Vagina (tissue), 2 donors: ENCODE results near the gene GJB1. TPM values are rescaled to one million over a fixed set of nuclear protein-coding genes. Genes with fewer than 3 reads are reported as not detected.

Experiments
- DNase-seq, 2 donors: peaks; one replicate each; pipeline ENCODE4 v3.0.0-alpha.2; 2017; ENCODE audit errors: extremely low spot score in 2 of 2
- H3K27ac ChIP-seq: fragments of 200-600 bp; sonication (generic); one replicate; pipeline ENCODE4 v1.5.1; 2019
- H3K27me3 ChIP-seq: fragments of 200-600 bp; sonication (generic); one replicate; pipeline ENCODE4 v1.5.1; 2019
- H3K36me3 ChIP-seq, 2 donors: fragments of 200-600 bp; sonication (generic); one replicate each; pipeline ENCODE4 v1.5.1; 2017 to 2019
- H3K4me1 ChIP-seq: fragments of 200-600 bp; sonication (generic); one replicate; pipeline ENCODE4 v1.5.1; 2019
- H3K4me3 ChIP-seq, 2 donors: fragments of 200-600 bp; sonication (generic); 1 replicate in 1 of 2; 2 replicates in 1 of 2; pipeline ENCODE4 v1.5.1; 2016 to 2019
- H3K9me3 ChIP-seq: fragments of 200-600 bp; sonication (generic); one replicate; pipeline ENCODE4 v1.5.1; 2019
- CTCF ChIP-seq, 3 experiments: fragments of 450-650 bp in 2 of 3; fragments of 200-600 bp in 1 of 3; sonication (generic) in 1 of 3; IDR thresholded peaks; one replicate each; pipeline ENCODE4 v1.5.1; 2017 to 2019; ENCODE audit warnings: antibody characterized with exemption in 3 of 3, mild to moderate bottlenecking in 2 of 3, moderate library complexity in 2 of 3
- POLR2A ChIP-seq, 2 donors: fragments of 450-650 bp; IDR thresholded peaks; one replicate each; pipeline ENCODE4 v1.6.1; 2017; ENCODE audit warnings: antibody characterized with exemption in 2 of 2, mild to moderate bottlenecking in 2 of 2, moderate library complexity in 2 of 2
- POLR2AphosphoS5 ChIP-seq, 2 donors: sonication (generic); formaldehyde crosslinking; IDR thresholded peaks; one replicate each; pipeline ENCODE4 v1.9.0; 2017; ENCODE audit warnings: antibody characterized with exemption in 2 of 2, mild to moderate bottlenecking in 2 of 2, low read depth in 1 of 2; ENCODE audit not compliant: insufficient read depth in 1 of 2
- intact Hi-C: fragments of 100-400 bp; cut with DNase I; formaldehyde crosslinking; loops from one replicate; pipeline ENCODE4 v1.15.1; 2023
- total RNA-seq: library from RNA; depleted of rRNA; stranded (reverse); fragments of >200 nt; gene quantifications from one replicate; pipeline ENCODE4 v1.2.3, GENCODE V29; 2016

Gene GJB1
- total RNA-seq, 1 donor from 2014 or later = not detected

GRCh38 chrX:71244359-71245128, 21.5 kb downstream of the GJB1 start:
- Histone ChIP-seq H3K9me3 (no peaks in the 10 kb centered on the region), H3K27me3 (no peaks in the 10 kb centered on the region), H3K4me1 (no peaks in the 10 kb centered on the region), H3K36me3 (peaks cover 0 to 35% of the 10 kb centered on the region in 2 donors), H3K4me3 (no peak overlapping the region), H3K27ac (no peak overlapping the region)
- DNase-seq = no peak
- TF ChIP-seq CTCF (IDR thresholded peaks at IDR 0.05) = no peak
- no peak for TF ChIP-seq POLR2A (IDR thresholded peaks at IDR 0.05)
- no peak for TF ChIP-seq POLR2AphosphoS5 (IDR thresholded peaks at IDR 0.05; ENCODE audit: insufficient read depth in 1 of 2, low read depth in 1 of 2)
- intact Hi-C loops = no loop called here

DNA sequence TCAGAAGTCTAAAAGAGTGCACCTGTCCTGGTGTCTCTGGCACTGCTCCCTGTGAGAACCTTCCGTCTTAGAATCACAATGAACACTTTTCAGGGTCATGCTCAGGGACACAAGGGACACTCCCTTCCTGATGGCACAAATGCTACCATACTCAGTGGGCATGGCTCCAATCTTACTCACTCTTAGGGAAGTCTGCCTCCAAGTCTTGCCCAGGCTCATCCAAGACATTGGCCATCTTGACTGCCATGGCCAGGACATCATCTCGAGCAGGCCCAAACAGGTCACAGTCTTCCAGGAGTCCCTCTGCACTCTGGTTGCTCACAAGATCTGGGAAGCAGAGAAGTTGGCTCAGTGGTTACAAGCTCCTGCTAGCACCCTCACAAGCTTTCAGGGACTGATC, 22.1 kb downstream of the GJB1 start:
- intact Hi-C loops = no loop called here
- DNase-seq = no peak
- H3K36me3 ChIP-seq = peaks cover 0 to 40% of the 10 kb centered on the region in 2 donors
- no peaks in the 10 kb centered on the region for H3K27me3 ChIP-seq
- TF ChIP-seq CTCF (IDR thresholded peaks at IDR 0.05) (no peak), POLR2A (IDR thresholded peaks at IDR 0.05) (no peak), POLR2AphosphoS5 (IDR thresholded peaks at IDR 0.05; ENCODE audit: insufficient read depth in 1 of 2, low read depth in 1 of 2) (no peak)
- H3K4me1 ChIP-seq = no peaks in the 10 kb centered on the region
- no peak overlapping the region for H3K4me3 ChIP-seq
- no peaks in the 10 kb centered on the region for H3K9me3 ChIP-seq
- H3K27ac ChIP-seq = no peak overlapping the region

DNA sequence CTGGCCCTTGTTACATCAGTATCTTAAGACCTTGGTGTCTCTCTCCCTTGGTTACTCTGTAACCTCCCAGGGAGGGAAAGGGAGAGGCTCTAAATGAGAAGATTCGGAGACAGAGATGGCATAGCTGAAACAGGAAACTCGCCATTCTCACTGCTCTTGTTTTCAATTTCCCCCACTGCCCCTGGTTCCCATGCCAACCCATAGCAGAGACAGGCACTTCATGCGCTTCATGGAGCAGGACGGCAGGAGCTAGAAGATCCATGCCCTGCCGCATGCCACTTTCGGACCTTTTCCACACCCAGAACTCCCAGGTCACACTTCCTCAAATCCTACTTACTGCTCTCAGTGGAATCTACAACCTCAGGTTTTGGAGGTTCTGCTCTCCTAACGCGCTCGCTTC, 27.8 kb downstream of the GJB1 start:
- no peak for DNase-seq
- Histone ChIP-seq H3K4me1 (peaks cover 16% of the 10 kb centered on the region), H3K4me3 (no peak overlapping the region), H3K36me3 (peaks cover 0 to 18% of the 10 kb centered on the region in 2 donors), H3K9me3 (no peaks in the 10 kb centered on the region), H3K27ac (no peak overlapping the region), H3K27me3 (no peaks in the 10 kb centered on the region)
- intact Hi-C loops = no loop called here
- TF ChIP-seq POLR2AphosphoS5 (IDR thresholded peaks at IDR 0.05; ENCODE audit: insufficient read depth in 1 of 2, low read depth in 1 of 2) (no peak), POLR2A (IDR thresholded peaks at IDR 0.05) (no peak), CTCF (IDR thresholded peaks at IDR 0.05) (no peak)

GRCh38 chrX:71251466-71251973, 28.5 kb downstream of the GJB1 start:
- Histone ChIP-seq H3K36me3 (peaks cover 0 to 17% of the 10 kb centered on the region in 2 donors), H3K27ac (no peak overlapping the region), H3K4me1 (peaks cover 16% of the 10 kb centered on the region), H3K27me3 (no peaks in the 10 kb centered on the region), H3K4me3 (no peak overlapping the region), H3K9me3 (no peaks in the 10 kb centered on the region)
- TF ChIP-seq POLR2A (IDR thresholded peaks at IDR 0.05) = no peak
- TF ChIP-seq POLR2AphosphoS5 (IDR thresholded peaks at IDR 0.05; ENCODE audit: insufficient read depth in 1 of 2, low read depth in 1 of 2) = no peak
- no peak for TF ChIP-seq CTCF (IDR thresholded peaks at IDR 0.05)
- intact Hi-C loops = no loop called here
- DNase-seq = no peak

DNA sequence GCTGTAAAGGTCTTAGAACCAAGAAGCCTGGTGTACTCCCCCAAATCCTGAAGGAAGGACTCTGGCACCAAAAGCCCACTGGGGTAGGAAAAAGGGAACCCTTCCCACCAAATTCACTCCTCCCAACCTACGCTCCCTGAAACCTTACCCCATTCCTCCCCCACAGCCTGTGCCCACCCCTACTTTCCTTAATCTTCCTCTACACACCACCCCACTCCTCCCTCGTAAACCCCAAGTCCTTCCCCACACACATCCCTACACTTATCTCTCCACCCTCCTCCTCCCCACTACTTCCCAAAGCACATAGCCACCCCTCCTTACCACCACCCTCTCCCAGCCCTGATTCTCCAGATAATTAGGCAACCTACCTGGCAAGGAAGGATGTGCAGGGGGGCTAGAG, 29.2 kb downstream of the GJB1 start:
- Histone ChIP-seq H3K4me3 (no peak overlapping the region), H3K36me3 (peaks cover 0 to 12% of the 10 kb centered on the region in 2 donors), H3K4me1 (peaks cover 16% of the 10 kb centered on the region), H3K9me3 (no peaks in the 10 kb centered on the region), H3K27me3 (no peaks in the 10 kb centered on the region), H3K27ac (no peak overlapping the region)
- TF ChIP-seq POLR2A (IDR thresholded peaks at IDR 0.05) (no peak), POLR2AphosphoS5 (IDR thresholded peaks at IDR 0.05; ENCODE audit: insufficient read depth in 1 of 2, low read depth in 1 of 2) (no peak), CTCF (IDR thresholded peaks at IDR 0.05) (no peak)
- DNase-seq = no peak
- intact Hi-C loops = loop anchor here (2.0 kb wide), 1 partner anchor 115 kb away; the partner anchor contains the start of gene TAF1
